Measurements from ENCODE around the gene C4orf46.
A peak's percentile ranks its signal among the peaks of the same experiment; 100 is the strongest.
"Not testable (repeated sequence)": the region's sequence is repeated elsewhere in the genome, so short reads cannot be mapped to it uniquely, and the experiment has no call there.

The C4orf46 gene
- total RNA-seq, result 9.8 reads per million, percentile 31 among the genes with 10 or more reads in this experiment

GRCh38 chr4:158671665-158671914 lies at the start of gene C4orf46:
Gene C4orf46 (minus strand): TSS chr4:158671887. CDS start chr4:158671801, 86 bp downstream.
- DNase-seq, result no peak

- no peak for DNase-seq
Observed at GRCh38 chr4:158715802-158716201, 44.1 kb upstream of the C4orf46 start.

- DNase-seq, result no peak
Observed at GRCh38 chr4:158714937-158715336, 43.2 kb upstream of the C4orf46 start.

GRCh38 chr4:158712622-158713021 lies 40.9 kb upstream of the C4orf46 start:
- DNase-seq, result not testable (repeated sequence)

GRCh38 chr4:158710814-158711213 lies 39.1 kb upstream of the C4orf46 start:
- DNase-seq, result no peak

- no peak for DNase-seq
Observed at GRCh38 chr4:158704274-158704673, 32.6 kb upstream of the C4orf46 start.

GRCh38 chr4:158688813-158689212 lies 17.1 kb upstream of the C4orf46 start:
- no peak for DNase-seq

- no peak for DNase-seq
Observed at GRCh38 chr4:158682066-158682465, 10.4 kb upstream of the C4orf46 start.

- DNase-seq, result no peak
Observed at GRCh38 chr4:158681629-158682028, 9.9 kb upstream of the C4orf46 start.

GRCh38 chr4:158678767-158679166 lies 7.1 kb upstream of the C4orf46 start:
- no peak for DNase-seq

GRCh38 chr4:158676076-158676475 lies 4.4 kb upstream of the C4orf46 start:
- DNase-seq, result no peak

GRCh38 chr4:158673633-158674032 lies 1.9 kb upstream of the C4orf46 start:
- DNase-seq, result no peak

- peak; percentile 98 for DNase-seq
Observed at GRCh38 chr4:158671915-158672806, 474 bp upstream of the C4orf46 start, which contains the start of gene ETFDH. Gene ETFDH (plus strand): TSS chr4:158672296. CDS start chr4:158672457, 161 bp downstream.

- peak; percentile 31 for DNase-seq
Observed at GRCh38 chr4:158670975-158671664, 567 bp downstream of the C4orf46 start.

GRCh38 chr4:158669310-158669709 lies 2.4 kb downstream of the C4orf46 start:
- DNase-seq, result no peak

GRCh38 chr4:158667651-158668198 lies 4.0 kb downstream of the C4orf46 start:
- DNase-seq, result no peak

GRCh38 chr4:158666892-158667291 lies 4.8 kb downstream of the C4orf46 start:
- no peak for DNase-seq

GRCh38 chr4:158664806-158665205 lies 6.9 kb downstream of the C4orf46 start:
- DNase-seq, result no peak

GRCh38 chr4:158663707-158664625 lies 7.7 kb downstream of the C4orf46 start:
- not testable (repeated sequence) for DNase-seq

GRCh38 chr4:158663255-158663654 lies 8.4 kb downstream of the C4orf46 start:
- DNase-seq, result not testable (repeated sequence)

- DNase-seq, result no peak
Observed at GRCh38 chr4:158657291-158657690, 14.4 kb downstream of the C4orf46 start.

- DNase-seq, result no peak
Observed at GRCh38 chr4:158656439-158656838, 15.2 kb downstream of the C4orf46 start.

GRCh38 chr4:158652920-158653319 lies 18.8 kb downstream of the C4orf46 start:
- no peak for DNase-seq

Measured in effector CD4-positive, alpha-beta T cell (primary cell).